GM19372 (cell line): ENCODE results near the gene GPATCH2.
"Not testable (repeated sequence)": the region's sequence is repeated elsewhere in the genome, so short reads cannot be mapped to it uniquely, and the experiment has no call there.

Experiments
- ATAC-seq: cut with Tn5 transposase; IDR thresholded peaks from one replicate; pipeline ENCODE4 v1.9.1; 2021; ENCODE audit warnings: mild to moderate bottlenecking, low read depth, moderate library complexity; ENCODE audit not compliant: unreplicated experiment

Gene GPATCH2

DNA sequence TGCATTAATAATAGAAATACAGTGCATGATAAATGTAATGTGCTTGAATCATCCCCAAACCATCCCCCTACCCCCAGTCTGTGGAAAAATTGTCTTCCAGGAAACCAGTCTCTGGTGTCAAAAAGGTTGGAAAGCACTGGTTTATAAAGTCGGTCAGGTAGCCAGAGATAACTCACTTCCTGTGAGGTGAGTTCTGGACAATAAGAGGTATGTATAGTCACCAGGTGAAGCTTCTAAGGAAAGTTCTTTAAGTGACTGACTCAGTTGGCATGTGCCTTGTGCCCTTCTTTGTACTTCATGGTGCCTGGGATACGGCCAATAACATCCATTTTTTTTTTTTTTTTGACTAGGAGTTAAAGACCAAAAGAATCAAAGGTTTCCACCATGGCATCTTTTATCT is 103.7 kb downstream of the GPATCH2 start:
- ATAC-seq: no peak

DNA sequence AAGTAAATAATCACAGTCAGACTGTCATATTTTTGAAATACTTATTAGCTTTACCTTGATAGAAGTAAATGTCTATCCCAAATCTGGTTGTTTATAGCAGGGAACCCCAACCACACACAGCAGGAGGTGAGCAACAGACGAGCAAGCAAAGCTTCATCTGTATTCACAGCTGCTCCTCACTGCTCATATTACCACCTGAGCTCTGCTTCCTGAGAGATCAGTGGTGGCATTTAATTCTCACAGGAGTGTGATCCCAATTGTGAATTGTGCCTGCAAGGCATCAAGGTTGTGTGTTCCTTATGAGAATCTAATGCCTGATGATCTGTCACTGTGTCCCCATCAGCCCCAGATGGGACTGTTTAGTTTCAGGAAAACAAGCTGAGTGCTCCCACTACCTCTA is 104.3 kb downstream of the GPATCH2 start:
- no peak for ATAC-seq

DNA sequence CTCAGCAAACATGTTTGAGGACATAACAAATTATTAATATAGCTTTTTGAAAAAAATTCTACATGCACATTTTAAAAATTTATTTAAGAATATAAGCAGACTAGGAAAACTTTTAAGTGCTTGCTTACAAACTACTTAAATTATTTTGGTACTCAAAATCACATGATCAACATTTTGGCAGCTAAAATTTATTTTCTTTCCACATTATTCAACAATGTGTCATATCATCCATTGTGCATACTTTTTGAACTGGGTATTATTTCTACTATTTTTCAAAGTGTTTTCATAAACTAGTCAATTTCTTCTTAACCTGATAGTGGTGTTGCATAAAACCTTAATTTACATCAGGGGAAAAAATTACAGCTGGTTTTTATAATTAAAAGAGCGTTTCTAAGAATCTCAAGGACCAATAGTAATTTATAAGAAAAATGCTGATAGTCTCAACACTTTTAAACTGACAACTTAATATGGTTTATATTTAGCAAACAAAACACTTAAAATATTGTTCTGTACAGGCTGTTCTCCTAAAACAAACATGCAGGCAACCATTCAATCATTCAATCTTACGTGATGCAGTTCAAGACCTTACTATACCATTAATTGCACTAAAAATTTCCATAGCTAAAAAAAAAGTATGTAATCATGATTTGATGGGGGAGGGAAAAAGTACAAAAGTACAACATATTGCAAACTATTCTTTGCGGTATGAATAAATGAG is 105.0 kb downstream of the GPATCH2 start:
- no peak for ATAC-seq

DNA sequence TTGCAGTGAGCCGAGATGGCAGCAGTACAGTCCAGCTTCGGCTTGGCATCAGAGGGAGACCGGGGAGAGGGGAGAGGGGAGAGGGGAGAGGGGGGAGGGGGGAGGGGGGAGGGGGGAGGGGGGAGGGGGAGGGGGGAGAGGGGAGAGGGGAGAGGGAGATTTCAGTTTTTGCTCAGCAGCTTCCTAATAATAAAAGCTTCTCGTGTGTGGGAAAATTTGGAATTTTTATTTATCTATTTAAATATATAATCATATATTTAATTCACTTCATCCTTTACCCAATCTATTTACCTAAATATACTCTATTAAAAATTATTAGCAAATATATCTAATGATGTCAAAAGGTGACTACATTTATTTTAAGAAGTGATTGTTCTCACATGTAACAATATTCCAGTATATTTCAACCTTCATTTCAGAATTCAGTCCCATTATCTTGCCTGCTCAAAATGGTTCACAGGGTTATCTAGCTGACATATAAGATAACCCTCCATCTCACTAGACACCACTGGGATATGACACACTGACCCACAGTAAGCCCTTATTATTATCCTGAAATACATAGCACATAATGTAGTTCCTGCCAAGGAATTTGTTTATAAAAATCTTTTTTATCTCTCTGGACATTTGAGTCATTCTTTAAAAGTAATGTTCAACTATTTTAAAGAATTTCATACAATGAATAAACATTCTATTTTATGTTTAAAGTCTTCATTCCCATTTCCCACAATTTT is 105.9 kb downstream of the GPATCH2 start:
- ATAC-seq: no peak

DNA sequence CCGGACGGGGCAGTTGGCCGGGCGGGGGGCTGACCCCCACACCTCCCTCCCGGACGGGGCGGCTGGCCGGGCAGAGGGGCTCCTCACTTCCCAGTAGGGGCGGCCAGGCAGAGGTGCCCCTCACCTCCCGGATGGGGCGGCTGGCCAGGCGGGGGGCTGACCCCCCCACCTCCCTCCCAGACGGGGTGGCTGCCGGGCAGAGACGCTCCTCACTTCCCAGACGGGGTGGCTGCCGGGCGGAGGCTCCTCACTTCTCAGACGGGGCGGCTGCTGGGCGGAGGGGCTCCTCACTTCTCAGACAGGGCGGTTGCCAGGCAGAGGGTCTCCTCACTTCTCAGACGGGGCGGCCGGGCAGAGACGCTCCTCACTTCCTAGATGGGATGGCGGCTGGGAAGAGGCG is 107.0 kb downstream of the GPATCH2 start:
- ATAC-seq: not testable (repeated sequence)

DNA sequence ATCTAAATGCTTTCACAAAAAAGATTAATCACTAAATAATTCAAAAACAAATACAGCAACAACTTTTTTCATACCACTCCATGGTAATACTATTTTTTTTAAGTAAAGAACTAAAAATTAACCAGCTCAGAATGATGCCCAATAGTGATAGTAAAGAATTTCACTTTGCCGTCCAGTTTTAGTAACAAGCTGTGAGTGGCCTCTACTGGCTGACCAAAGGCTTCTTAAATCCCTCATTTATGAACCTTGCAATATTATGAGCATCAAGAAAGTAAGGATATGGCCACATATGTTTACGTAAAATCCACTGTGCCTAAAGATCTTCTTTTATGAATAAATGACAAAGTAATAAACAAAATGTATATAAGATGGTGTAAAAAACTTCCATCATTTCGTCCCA is 108.6 kb downstream of the GPATCH2 start:
- ATAC-seq: no peak

DNA sequence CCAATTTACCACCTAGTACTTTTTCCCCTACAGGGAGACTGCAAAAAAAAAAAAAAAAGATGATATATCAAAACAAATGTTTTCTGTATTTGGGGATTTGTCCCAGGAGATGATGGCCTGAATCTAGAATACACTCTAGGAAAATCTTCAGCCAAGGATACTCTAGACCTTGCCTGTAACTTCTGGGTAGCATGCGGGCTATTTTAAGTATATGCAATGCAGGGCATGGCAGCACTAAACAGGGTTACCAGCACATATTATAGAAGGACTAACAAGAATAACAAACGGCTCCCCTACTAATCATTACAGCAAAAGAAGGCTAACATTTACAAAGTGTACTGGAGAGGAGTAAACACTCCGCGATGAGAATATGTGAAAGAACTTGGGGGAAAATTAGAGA is 109.6 kb downstream of the GPATCH2 start:
- no peak for ATAC-seq

DNA sequence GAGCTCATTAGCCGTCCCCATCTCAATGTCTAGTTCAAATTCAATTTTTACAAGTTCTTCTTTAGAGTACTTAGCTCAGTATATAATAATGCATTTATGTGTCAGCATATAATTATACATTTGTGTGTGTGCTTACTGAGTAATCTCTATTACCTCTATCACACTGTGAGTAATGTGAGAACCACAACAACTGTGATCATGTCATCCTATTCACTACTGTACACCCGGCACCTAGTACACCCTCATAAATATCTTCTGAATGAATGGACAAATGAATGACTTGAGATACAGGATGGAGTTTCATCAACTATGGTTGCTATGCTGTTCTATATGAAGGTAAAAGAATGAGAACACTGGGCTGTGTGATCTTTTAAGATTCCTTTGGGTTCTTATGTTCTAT is 124.0 kb downstream of the GPATCH2 start:
- no peak for ATAC-seq

DNA sequence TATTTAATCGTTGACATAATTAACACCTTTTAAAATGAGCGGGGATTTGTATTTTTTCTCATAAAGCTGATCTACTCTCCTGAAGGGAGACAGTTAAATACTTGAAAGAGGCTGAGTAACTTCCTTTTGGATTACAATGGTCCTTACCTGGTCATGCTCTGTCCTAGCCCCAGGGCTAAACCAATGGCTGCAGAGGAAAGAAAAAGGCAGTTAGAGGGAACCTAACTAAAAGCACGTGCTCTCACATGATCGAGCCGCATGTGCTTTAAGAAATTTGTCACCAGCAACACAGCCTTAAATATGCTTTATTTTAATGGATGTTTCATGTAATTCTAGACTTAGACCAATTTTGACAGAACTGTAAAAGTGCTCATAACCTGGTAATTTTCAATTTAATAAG is 132.7 kb downstream of the GPATCH2 start:
- ATAC-seq: no peak

DNA sequence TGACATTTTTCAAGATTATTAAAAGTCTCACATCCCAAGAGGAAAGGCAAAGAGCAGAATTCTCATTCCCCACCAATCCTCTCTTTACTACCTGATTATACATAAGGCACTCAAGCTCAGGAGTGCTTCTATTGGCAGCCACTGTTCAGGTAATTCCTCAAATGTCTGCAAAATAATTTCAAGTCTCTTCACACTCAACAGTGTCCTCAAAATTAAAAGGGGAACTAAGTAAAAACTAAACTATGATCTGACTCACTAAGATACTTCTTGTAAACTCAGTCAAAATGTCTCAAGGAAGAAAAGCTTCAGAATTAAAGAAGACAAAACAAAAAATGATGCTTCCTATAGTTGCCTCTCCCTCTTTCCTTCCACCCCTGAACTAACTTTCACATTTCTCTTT is 135.6 kb downstream of the GPATCH2 start:
- ATAC-seq: peak; percentile 90

DNA sequence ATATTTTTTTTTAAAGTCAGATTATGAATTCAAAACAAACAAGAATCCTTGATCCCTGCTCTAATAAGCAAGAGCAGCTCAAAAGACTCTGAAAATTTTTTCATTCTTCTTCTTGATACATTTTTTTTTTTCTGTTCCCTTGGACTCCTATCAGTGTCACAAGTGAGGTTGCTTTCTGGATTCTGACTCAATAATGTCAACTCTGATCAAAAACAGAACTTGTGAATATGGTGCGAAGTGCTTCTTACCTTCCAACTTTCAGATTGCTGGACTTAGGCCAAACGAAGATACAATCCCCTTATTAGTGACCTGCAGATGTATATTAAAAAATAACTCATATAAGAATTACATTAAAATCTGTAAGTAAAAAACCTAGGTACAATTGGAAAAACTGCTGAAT is 136.1 kb downstream of the GPATCH2 start:
- ATAC-seq: peak; percentile 50

DNA sequence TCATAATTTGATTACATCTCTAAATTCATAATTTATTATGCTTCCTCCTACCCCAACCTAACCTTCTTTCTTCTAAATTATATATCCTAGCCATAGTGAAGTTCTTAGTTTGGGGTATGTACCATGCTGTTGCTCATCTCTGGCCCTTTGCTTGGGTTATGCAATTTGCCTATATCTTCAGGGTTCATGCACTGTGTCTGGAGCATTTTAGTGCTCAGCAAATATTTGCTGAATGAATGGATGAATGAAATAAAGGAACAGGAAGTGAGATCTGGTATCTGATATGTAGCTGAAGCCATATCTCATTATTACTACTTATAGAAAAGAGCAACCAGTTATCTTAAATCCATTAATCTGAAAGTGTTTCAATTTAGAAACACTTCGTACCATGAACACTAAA is 137.6 kb downstream of the GPATCH2 start:
- ATAC-seq: no peak

DNA sequence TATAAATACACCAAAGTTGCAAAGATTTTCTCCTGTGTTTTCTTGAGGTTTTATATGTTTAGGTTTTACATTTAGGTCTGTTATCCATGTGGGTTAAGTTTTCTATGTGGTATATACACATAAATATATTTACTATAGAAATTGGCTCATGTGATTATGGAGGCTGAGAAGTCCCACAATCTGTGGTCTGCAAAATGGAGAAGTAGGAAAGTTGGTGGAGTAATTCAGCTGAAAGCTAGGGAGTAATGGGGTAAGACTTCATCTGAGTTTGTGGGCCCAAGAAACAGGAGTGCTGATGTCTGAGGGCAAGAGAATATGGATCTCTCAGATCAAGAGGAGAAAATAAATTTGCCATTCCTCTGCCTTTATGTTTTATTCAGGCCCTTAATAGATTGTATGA is 146.0 kb downstream of the GPATCH2 start:
- ATAC-seq: no peak

DNA sequence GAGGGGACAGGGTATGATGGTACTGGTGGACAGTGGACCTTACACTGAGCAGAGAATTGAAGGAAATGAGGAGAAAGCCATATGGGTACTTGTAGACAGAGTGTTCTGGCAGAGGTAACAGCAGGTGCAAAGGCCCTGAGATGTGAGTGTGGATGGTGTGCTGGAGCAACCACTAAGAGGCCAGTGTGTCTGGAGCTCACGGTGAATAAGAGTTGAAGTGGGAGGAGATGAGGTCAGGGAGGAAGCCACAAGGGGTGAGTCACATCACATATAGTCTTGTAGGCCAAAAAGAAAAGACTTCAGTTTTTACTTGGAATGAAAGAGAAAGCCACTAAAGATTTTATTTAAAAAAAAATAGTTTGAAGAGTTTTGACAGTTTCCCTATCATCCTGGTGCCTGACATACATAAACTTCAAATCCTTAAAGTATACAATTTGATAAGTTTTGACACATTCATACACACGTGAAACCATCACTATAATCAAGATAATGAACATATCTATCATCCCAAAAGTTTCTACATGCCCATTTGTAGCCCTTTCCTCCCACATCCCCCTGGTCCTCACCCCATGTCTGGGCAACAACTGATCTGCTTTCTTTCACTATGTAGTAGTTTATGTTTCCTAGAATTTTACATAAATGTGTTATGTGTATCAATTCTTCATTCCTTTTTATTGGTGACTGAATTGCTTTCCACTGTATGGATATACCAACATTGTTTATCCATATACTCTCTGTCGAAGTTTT is 148.4 kb downstream of the GPATCH2 start:
- peak; percentile 95 for ATAC-seq

DNA sequence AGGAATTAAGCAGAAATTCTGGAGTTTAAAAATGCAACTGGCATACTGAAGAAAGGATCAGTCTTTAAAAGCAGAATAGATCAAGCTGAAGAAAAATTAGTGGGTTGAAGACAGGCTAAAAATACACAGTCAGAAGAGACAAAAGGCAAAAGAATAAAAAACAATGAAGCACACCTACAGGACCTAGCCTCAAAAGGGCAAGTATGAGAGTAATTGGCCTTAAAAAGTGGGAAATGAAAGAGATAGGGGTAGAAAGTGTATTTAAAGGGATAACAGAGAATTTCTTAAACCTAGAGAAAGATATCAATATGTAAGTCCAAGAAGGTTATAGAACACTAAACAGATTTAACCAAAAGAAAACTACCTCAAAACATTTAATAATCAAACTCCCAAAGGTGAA is 152.4 kb downstream of the GPATCH2 start:
- ATAC-seq: no peak

DNA sequence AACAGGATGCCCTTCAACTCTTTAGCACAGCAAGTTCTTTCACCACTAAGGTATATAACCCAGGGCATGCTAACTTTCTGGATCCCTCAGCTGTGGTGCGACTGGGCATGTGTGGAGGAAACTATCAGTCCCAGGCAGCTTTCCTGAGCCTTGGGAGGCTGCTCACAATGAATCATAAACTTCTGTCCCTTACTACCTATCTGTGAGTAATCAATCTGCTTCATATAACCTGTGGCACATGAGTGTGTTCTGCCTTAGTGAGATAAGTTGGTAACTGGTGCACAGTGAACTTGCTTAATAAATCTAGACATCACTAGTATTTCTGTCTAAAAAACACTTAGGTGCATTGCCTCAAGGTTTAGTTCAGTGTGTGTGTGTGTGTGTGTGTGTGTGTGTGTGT is 158.0 kb downstream of the GPATCH2 start:
- no peak for ATAC-seq

DNA sequence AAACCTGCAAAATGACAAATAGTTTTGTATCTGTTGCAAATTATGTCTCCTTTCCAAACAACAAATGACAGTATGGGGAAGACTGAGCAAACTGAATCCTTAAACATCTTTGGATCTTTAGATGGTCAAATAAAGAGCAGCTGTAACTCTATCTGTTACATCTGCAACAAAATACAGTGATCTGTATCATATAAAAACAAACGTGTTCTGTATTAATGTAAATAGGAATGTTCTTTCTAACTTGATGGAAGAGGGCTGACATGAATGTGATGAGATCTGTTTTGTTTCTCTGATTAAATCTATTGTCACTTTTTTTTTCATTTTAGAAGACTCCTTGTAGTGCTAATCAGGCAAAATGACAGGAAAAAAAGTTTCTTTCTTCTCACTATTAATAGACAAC is 159.5 kb downstream of the GPATCH2 start:
- ATAC-seq: no peak

DNA sequence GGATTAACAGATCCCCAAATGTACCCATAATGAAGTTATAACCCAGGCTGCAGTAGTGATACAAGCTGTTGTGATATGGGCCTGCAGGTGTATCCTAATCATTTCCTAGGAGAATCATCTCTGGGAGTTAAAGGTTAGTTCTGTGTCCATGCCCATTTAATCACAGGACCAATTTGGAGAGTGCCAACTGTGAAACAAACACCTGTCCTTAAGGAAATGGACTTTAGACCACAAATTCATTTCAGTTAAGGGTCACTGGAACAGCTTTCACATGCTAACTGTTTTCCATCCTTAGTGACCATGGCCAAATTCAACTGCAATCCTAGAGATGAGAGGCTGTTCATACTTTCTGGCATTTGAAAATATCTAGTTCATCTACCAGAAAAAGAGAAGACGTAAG is 160.9 kb downstream of the GPATCH2 start:
- ATAC-seq: no peak

DNA sequence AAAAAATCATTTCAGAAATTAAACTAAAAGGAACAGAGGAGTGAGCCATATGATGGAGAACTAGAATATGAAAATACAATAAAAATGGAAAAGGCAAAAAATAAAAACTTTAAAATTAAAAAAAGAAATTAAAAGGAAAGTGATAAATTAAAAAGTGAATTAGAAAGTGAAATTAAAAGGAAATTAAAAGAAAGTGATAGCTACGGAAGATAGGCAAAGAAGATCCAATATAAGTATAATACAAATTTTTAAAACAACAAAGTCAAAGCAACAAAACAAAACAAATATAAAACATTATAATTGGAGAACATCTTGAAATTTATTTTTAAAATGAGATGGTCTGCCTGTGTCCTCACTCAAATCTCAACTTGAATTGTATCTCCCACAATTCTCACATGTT is 165.8 kb downstream of the GPATCH2 start:
- ATAC-seq: no peak

DNA sequence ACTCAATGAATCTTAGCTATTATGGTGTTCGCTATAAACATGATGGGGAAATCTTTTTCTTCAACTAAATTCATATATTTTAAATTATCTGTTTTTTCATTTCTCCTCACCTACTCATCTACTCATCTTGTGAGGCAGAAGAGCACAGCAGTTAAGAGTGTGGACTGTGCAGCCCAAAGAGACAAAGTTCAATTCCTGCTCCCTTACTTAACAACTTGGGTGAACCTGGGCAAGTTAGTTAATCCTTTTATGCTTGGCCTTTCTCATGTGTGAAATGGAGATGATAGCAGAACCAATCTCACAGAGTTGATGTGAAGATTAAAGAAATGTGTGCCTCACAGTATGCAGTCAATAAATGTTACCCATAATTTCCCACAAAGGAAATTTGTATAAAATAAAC is 168.2 kb downstream of the GPATCH2 start:
- ATAC-seq: no peak

DNA sequence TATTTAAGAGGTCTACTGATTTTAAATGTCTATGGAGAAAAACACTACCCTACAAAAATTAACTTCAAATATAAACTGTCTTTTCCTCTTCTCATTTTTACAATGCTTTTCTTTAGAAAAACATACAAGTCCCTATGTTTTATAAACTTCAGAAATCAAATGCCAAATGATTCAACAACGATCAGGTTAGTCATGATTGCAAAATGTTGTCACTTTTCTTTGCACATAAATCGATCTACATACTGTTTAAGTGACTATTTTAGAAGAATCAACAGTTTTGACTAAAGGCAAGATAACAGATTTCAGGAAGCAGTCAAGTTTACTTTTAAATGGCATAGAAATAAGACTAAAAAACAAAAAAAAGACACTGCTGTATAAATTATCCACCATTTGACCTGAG is 168.7 kb downstream of the GPATCH2 start:
- no peak for ATAC-seq

DNA sequence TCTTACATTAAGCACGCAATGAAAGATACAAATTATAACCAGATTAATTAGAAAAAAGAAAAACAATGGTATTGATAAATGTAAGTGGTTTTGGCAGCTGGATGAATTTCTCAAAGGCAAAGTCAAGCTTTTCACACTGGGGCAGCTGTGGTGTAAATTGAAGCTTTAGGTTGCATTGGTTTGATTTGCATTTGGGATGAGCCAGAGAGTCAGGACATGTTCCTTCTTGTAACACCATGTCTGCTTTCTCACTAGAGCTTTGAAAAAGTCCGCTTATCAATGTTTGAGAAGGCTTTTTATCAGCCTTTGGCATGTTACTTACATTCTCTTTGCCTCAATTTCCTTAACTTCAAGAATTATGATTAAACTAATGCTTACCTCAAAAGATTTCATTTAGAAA is 173.9 kb downstream of the GPATCH2 start:
- no peak for ATAC-seq
